A549 (cell line): ENCODE data around the gene SLC4A4.

Experiments
- SMC3 ChIP-seq: fragments of >200 bp; sonication (Bioruptor Twin); formaldehyde crosslinking; IDR thresholded peaks from 3 replicates; pipeline ENCODE4 v1.6.1; 2018; ENCODE audit warnings: inconsistent platforms
- TF ChIP-seq, protein P1 (sequence below): fragments of >200 bp; sonication (Bioruptor Twin); formaldehyde crosslinking; IDR thresholded peaks from 3 replicates; pipeline ENCODE4 v1.5.1; 2016

- no peak for TF ChIP-seq SMC3
- TF ChIP-seq, protein P1, sequence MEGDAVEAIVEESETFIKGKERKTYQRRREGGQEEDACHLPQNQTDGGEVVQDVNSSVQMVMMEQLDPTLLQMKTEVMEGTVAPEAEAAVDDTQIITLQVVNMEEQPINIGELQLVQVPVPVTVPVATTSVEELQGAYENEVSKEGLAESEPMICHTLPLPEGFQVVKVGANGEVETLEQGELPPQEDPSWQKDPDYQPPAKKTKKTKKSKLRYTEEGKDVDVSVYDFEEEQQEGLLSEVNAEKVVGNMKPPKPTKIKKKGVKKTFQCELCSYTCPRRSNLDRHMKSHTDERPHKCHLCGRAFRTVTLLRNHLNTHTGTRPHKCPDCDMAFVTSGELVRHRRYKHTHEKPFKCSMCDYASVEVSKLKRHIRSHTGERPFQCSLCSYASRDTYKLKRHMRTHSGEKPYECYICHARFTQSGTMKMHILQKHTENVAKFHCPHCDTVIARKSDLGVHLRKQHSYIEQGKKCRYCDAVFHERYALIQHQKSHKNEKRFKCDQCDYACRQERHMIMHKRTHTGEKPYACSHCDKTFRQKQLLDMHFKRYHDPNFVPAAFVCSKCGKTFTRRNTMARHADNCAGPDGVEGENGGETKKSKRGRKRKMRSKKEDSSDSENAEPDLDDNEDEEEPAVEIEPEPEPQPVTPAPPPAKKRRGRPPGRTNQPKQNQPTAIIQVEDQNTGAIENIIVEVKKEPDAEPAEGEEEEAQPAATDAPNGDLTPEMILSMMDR = no peak
Measured at GRCh38 chr4:71474731-71475130, 135.9 kb downstream of the SLC4A4 start.
